C1 segment of cervical spinal cord (tissue), 14 donors: Measurements from ENCODE around the gene PIK3R5.
A peak's percentile ranks its signal among the peaks of the same experiment; 100 is the strongest.

Source experiments
- DNase-seq, 14 donors: peaks; one replicate each; lab custom pipeline; 2025; lab: John Stamatoyannopoulos, UW

Gene PIK3R5

DNA sequence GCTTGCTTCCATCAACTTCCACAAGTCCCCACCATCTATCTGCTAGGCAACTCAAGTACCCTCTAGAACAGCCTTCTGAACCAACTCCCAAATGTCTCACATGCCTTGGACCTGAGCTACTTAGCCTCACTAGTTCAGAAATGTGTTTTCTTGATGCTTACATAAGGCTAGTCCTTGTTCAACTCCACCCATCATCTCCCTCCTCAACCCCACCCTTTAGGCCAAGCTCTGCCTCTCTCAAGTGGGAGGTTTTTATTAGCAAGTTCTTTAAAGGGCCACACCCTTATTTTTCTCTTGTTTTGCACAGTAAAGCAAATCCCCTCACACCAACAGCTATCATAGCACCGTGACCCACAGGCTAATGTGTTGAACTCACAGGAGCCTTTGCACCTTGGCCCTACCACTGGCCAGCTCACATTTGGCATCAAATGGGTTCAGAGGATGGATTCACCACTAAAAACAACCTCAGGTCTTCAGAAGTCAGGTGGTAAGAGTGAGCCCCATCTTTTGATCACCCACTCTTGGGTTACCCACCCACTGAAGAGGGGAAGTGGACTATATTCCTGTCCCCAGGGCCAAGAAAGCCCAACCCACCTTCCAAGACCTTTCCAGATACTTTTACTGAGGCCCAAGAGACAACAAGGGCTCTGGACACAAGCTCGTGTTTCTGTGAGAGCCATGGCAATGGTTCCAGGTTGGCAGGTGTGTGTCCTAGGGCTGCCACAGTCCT is 12.2 kb downstream of the PIK3R5 start:
- no peak for DNase-seq

DNA sequence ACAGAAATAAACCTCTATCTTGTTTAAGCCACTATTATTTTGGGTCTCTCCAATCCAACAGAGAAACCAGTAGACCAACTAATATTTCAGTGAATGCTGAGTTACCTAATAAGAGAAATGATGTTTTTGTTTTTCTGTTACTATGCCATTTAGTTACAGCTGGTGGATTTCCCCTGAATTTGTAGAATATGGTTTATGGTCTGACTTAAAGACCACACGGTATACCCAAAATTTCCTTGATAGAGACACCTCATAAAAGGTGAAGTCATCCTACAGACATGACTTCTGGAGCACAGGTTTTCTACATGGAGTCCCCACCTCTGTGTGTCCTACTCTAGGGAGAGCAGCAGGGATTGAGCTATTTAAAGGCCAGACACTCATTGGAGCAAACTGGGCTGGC is 13.3 kb downstream of the PIK3R5 start:
- no peak for DNase-seq

DNA sequence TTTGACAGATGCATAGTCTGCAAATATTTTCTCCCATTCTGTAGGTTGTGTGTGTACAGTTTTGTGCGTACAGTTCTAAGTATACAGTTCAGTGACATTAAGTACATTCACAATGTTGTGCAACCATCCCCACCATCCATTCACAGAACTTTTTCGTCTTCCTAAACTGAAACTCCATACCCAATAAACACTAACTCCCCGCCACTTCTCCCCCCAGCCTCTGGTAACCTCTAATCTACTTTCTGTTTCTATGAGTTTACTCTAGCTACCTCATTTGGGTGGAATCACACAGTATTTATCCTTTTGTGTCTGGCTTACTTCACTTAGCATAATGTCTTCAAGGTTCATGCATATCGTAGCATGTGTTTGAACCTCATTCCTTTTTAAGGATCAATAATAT is 14.3 kb downstream of the PIK3R5 start:
- DNase-seq, result no peak

DNA sequence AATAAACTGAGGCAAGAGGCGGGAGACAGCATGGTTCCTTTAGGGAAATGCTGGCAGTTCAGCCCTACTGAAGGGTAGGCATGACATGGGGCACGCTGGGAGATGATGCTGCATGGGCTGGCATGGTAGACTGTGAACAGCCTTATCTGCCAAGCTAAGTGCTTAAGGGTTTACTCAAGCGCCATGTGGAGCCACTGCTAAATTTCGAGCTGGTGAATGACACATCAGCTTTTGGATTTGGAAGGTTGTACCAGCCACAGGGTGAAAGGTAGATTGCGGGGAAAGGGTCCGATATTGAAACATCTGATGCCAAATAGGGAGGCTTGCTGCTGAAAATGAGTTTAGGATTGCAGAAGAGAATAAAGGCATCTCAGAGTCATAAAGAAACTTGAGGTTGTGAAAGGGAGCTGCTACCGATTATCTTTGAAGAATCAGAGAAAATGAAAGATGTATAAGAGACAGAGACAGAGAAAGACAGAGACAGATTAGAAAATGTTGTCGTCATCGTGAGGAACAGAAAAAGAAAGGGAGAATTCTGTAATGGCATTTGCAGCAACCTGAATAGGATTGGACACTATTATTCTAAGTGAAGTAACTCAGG is 16.3 kb downstream of the PIK3R5 start:
- DNase-seq, result no peak

DNA sequence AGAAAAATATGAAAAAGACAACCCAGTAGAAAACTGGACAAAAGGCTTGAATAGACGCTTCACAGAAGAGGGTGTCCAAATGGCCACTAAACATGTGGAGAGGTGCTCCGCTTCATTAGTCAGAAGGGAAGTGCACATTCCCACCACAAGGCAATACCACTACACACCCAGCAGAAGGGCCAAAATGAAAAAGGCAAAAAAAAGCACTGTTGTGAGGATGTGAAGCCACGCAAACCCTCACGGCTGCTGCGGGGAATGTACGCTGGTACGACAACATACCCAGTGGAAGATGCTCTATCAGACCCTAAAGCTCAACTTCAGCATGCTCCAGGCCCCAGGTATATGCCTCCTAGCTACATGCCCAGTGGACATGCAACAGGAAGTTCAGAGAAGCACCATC is 17.0 kb downstream of the PIK3R5 start:
- no peak for DNase-seq

DNA sequence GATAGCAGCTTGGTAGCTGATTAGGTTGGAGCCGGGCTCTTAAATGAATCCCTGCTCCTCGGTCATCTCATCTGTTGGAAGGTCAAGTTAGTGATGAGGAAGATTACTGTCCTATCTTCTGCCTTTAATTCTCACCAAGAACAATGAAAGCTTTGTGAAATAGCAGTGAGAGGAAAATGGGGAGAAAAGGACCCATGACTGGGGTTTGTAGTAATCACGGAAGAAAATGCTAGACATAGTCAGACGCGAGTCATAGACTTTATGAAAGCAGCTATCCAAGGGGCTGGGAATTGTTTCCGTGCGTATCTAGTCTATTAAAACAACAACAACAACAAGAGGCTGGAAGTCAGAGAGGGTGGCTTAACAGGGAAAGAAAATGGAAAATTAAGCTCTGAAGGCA is 18.3 kb downstream of the PIK3R5 start:
- DNase-seq, result no peak

DNA sequence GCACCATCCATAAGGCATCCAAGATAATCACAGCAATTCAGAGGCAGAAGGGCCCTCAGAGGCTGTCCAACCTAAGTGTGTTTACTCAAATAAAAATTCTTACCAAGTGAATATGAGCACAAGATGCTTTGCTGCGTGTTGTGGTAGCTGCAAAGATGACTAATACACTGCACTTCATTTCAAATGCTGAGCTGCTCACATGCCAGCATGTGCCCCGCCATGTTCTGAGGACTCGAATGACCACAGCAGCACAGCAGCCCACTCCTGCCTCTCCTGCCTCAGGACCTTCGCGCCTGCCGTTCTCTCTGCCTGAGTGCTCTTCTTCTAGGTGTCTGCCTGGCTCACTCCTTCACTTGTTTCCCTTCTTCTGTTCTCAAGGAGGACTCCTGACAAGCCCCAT is 19.0 kb downstream of the PIK3R5 start:
- no peak for DNase-seq

DNA sequence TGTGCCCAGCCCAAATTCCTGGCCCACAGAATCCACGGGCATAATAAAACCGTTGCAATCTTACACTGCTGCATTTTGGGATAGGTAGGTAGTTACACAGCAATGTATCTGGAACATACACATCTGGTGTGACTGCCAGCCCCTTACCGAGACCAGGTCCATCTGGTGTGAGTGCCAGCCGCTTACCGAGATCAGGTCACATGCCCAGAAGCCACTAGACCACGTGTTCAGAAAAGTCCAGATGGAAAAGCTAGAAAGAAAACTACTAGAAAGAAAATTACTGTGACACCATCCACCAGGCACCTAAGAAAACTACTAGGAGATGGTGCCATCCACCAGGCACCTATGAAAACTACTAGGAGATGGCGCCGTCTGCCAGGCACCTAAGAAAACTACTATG is 19.4 kb downstream of the PIK3R5 start:
- no peak for DNase-seq

DNA sequence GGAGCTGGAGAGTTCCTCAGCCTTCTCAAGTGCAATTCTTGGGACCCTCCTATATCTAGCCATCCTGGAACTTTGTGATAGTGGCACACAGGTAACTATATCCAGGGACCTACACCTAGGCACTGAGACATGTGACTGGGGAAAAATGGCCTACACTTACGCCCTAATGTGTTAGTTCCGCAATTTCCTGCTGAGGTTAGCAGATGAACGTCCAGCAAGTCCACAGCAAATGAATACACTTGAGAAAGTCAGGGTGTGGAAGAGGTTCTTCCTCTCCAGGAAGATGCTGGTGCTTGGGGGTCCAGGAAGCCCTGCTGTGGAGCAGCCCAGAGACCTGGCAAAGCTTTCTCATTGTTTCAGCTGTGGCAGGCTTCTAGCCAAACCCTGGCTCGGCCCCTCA is 20.8 kb downstream of the PIK3R5 start:
- no peak for DNase-seq

DNA sequence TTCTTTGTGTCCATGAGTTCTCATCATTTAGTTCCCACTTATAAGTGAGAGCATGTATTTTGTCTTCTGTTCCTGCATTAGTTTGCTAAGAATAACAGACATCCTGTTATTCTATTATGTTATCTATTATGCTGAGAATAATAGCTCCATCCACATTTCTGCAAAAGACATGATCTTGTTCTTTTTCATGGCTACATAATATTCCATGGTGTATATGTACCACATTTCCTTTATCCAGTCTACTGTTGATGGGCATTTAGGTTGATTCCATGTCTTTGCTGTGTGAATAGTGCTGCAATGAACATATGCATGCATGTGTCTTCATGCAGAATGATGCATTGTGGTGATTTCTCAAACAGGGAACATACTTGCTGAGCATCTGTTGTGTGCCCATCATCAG is 21.4 kb downstream of the PIK3R5 start:
- no peak for DNase-seq

DNA sequence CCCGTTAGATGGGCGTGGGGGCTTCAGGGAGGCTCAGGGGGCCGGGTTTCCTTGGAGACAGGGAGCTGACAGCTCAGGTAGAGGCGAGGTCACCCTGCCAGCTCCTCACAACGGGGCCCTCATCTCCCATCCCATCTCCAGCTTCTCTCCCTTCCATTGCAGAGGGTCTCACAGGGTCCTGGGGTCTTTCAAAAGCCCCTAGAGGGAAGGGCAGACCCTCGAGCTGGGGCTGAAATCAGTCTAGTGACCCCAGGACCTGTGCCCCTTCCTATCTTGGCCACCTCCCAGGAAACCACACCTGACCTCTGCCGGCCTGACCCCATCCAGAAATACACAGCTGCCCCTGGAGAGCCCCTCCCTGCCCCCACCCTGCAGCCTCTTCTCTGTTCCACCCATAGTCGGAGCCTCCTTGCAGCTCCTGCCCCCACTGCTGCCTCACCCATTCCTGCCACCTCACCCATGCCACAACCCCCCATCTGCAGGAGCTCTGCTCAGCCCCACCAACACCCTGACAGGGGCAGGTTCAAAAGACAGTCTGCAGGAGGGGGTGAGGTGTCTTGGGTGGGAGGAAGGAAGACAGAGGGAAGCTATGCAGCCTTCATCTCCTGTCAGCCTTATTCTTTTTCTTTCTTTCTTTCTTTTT is 23.4 kb downstream of the PIK3R5 start:
- no peak for DNase-seq

DNA sequence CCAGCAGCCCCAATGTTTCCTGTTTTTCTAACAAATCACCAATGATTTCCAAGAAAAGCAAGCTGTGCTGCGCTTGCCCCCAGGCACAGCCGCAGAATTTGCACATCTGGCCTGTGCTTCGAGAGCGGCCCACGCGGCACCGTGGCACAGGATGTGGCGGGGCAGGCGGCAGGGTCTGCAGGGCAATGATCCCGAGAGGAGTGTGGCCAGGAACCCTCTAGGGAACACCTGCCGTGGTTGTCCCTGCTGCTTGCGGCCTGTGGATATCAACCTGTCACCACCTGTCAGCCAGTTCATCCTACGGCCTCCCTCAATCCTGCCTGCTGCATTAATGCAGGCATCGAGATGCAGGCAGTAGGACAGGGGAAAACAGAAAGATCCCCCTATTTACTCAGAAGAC is 24.0 kb downstream of the PIK3R5 start:
- no peak for DNase-seq

DNA sequence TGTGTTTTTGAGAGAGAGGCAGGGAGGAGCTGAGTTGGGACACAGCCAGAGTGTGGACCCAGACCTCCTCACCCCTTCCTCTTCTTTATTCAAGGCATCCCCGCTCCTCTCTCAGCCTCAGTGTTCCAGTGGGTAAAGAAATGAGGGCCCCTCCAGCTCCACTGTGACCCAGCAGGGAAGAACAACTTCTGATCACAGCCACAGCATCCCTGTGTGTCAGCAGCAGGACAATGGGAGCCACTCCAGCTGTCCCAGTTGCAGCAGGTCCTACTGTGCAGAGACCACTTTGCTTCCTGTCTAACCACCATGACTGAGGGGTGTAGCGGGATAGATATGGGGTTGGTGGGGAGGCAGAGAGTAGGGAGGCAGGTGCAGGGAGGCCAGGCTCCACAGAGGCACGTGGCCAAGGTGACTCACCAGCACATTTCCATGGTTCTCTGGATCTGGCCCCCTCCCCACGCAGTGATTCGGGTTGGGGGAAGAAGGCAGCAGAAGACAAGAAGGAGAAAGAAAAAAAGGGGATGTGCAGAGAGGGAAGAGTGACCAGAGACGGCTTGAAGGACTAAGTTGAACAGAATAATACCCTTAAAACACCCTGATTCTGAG is 24.5 kb downstream of the PIK3R5 start:
- no peak for DNase-seq

DNA sequence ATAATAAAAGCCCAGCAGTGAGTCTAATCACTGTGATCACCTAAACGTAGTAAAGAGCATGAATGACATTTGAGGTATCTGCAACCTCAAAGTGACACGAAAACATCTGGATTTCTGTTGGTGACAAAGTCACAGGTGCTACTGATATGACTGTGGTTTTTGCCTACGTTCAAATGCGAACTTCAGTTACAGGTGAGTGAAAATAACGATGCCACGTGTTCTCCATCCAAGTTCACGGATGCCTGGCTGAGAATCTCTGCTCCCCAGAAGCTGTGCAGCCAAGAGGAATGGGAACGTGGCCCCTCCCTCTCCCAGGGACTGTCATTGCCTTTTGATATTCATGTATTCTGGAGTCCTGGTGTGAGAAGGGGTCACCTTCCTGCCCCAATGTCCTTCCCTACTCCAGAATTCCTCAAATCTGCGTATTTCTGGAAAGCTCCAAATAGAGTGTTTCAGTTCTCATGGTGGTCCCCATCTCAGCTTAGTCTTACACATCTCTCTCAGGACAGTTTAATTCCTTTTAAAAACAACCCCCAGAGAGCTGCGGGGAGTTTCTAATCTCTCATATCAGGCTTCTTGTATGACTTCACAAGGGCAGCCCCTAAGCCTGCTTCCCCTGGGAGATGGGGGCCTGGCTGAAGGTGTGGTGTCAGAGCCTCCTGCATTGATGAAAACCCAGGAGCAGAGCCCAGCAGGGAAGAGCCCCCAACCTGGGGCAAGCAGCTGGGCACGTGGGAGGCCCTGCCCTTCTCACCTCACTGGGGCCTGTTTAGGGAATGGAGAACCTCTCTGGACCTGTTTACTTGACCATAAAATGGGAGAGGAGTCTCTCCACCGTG is 25.8 kb downstream of the PIK3R5 start:
- no peak for DNase-seq

DNA sequence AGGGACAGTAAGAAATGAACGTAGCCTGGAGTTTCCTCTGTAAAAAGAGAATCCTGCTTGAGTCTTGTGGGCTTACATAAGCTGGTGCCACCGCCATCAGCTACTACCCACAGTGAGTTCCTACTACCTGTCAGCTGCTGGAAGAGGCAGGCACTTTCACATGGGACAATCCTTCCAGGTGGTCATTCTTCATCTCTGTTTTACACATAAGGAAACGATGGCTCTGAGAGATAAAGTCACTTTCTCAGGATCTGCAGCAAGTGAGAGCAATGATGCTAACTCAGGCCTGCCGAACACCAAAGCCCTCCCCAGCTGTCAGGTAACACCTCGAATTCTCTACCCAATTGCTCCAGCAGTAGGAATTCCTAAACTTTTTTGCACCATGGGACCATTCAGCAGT is 26.6 kb downstream of the PIK3R5 start:
- no peak for DNase-seq

DNA sequence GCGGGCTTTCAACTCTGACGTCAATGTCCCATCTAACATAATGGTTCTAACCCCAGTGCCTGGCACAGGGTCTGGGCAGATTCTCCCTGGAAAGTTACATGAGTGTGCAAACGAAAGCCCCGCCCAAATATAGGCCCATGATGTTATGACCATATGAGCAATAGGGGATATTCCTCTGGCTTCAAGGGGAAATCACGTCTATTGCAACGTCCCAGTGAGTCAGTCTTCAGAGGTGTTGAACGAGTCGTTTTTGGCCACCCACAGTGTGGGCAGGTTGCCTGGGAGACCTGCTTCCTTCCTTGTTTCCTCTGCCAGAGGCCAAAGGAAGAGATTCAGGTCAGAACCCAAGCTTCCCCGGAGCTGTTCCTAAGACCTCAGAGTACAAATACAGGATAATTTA is 30.3 kb downstream of the PIK3R5 start:
- DNase-seq, result peak in 1 of 14 donors; percentile 17

DNA sequence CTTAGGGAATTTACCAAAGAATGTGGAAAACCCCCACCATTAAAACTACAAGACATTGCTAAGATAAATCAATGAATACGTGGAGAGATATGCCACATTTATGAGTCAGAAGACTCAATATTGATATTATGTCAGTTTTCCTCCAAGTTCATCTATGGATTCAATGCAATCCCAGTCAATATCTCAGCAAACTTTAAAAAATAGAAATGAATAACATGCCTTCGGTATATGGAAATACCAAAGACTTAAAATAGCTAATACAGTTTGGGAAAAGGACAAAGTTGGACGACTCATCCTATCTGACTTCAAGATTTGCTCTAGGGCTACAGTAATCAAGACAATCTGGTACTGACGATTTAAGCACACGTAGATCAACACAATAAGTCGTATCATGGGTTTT is 31.2 kb downstream of the PIK3R5 start:
- no peak for DNase-seq

DNA sequence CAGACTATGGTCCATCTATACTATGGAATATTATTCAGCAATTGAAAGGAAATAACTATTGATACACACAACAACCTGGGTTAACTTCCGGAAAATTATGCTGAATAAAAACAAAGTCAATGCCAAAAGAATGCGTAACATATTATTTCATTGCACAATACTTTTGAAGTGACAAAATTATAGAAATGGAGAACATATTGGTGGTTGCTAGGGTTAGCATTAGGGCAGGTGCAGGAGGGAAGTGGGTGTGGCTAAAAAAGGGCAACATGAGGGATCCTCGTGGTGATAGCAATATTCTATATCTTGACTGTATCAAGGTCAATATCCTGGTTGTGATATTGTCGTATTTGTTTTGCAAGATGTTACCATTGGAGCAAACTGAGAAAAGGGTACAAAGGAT is 34.9 kb downstream of the PIK3R5 start:
- no peak for DNase-seq

DNA sequence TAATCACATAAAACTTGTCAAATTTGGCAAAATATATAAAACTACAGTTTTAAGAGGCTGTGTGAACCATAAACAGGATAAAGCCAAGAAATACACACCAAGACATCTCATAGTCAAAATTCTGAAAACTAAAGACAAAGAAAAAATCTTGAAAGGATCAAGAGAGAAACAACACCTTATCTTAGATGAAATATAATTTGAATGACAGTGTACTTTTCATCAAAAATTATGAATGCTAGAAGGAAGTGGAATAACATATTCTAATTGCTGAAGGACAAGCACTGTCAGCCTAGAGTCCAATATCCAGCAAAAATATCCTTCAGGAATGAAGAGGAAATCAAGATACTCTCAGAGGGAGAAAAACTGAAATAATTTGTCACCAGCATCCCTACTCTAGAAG is 37.2 kb downstream of the PIK3R5 start:
- DNase-seq, result no peak

DNA sequence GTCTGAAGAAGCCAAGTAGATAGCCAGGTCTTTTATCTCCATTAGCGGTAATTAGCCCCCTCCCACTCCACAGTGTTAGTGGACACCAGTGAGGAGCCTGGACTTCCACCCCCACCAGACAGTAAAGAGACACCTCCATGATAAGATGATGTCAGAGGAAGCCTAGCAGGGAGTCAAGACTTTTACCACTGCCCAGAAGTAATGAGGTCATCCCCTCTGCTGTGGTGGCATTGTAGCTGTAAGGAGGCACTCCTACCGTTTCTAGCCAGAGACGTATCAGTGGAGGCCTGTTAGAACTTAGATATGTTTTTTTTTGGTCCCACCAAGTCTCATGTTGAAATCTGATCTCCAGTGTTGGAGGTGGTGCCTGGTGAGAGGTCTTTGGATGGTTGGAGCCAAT is 38.1 kb downstream of the PIK3R5 start:
- no peak for DNase-seq

DNA sequence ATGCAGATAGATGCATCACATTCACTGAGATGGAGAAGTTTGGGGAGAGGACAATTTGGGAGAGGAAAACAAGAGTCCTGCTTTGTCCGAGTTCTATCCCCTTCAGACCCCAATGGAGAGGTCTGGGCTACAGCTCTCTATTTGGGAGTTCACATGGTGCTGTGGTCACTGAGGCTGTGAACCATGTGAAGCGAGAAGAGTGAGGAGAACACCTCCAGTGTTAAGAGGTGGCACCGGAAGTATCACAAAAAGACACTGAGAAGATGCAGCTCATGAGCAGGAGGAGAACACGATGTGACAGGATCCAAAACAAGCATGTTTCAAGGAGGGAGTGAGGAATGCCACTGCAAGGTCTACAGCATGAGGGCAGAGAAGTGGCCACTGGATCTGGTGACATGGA is 39.7 kb downstream of the PIK3R5 start:
- DNase-seq, result no peak

DNA sequence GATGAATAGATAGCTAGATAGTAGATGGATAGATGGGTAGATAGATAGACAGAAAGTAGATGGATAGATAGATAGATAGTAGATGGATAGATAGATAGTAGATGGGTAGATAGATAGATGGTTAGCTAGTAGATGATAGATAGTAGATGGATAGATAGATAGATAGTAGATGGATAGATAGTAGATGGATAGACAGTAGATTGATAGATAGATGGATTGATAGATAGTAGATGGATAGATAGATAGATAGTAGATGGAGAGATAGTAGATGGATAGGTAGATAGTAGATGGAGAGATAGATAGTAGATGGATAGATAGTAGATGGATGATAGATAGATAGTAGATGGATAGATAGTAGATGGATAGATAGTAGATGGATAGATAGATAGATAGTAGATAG is 40.4 kb downstream of the PIK3R5 start:
- DNase-seq, result no peak
